Tongue (tissue), 2 donors: ENCODE measurements around the gene LIM2. TPM values are rescaled to one million over a fixed set of nuclear protein-coding genes. Genes with fewer than 3 reads are reported as not detected.
A peak's percentile ranks its signal among the peaks of the same experiment; 100 is the strongest.

ENCODE experiments used
- DNase-seq: peaks from one replicate; pipeline ENCODE4 v3.0.0-alpha.2; 2015
- total RNA-seq: library from RNA; depleted of rRNA; stranded (reverse); fragments of >200 nt; gene quantifications from one replicate; pipeline ENCODE4 v1.2.3, GENCODE V29; 2014

LIM2 gene
- total RNA-seq, 1 donor from 2014 or later: not detected

- no peak for DNase-seq
These were observed 48.5 kb downstream of the LIM2 start for GRCh38 chr19:51339313-51339686.

- peak; percentile 88 for DNase-seq
These were observed 49.0 kb downstream of the LIM2 start for GRCh38 chr19:51338563-51339312.

GRCh38 chr19:51337861-51338562, 49.8 kb downstream of the LIM2 start:
- no peak for DNase-seq

GRCh38 chr19:51337141-51337860, 50.5 kb downstream of the LIM2 start:
- DNase-seq: no peak

- no peak for DNase-seq
These were observed 53.8 kb downstream of the LIM2 start for GRCh38 chr19:51333836-51334460.

GRCh38 chr19:51331716-51332115, 56.1 kb downstream of the LIM2 start:
- no peak for DNase-seq

GRCh38 chr19:51331193-51331592, 56.6 kb downstream of the LIM2 start:
- DNase-seq: no peak

GRCh38 chr19:51330366-51330765, 57.4 kb downstream of the LIM2 start:
- no peak for DNase-seq

Other genes with a start within 250 kb of the LIM2 start
- gene SIGLEC7, start 245.7 kb downstream of the LIM2 start, total RNA-seq: not detected
- gene CD33, start 162.9 kb downstream of the LIM2 start, total RNA-seq: 3.5 TPM
- gene SIGLECL1, start 136.9 kb downstream of the LIM2 start, total RNA-seq: not detected
- gene IGLON5, start 76.3 kb downstream of the LIM2 start, total RNA-seq: 0.10 TPM
- 2.5 TPM for gene VSIG10L, start 45.8 kb downstream of the LIM2 start, total RNA-seq
- 71.3 TPM for gene ETFB, start 21.6 kb downstream of the LIM2 start, total RNA-seq
- gene CLDND2, start 19.0 kb downstream of the LIM2 start, total RNA-seq: not detected
- 2.3 TPM for gene NKG7, start 15.3 kb downstream of the LIM2 start, total RNA-seq
- gene C19orf84, start 2.6 kb upstream of the LIM2 start, total RNA-seq: not detected
- 2.1 TPM for gene SIGLEC10, start 29.7 kb upstream of the LIM2 start, total RNA-seq
- not detected for gene SIGLEC8, start 70.5 kb upstream of the LIM2 start, total RNA-seq
- gene CEACAM18, start 90.6 kb upstream of the LIM2 start, total RNA-seq: not detected
- not detected for gene SIGLEC12, start 113.8 kb upstream of the LIM2 start, total RNA-seq
- gene SIGLEC6, start 143.7 kb upstream of the LIM2 start, total RNA-seq: not detected
- gene ZNF175, start 183.3 kb upstream of the LIM2 start, total RNA-seq: 10.9 TPM
- gene SIGLEC5, start 242.4 kb upstream of the LIM2 start, total RNA-seq: not detected